Activated CD4-positive, alpha-beta T cell treated with anti-CD3 and anti-CD28 coated beads, Interleukin-2, amount 50 U/mL, for 4 hours (primary cell): ENCODE measurements around the gene CTSC.
"Not testable (repeated sequence)": the region's sequence is repeated elsewhere in the genome, so short reads cannot be mapped to it uniquely, and the experiment has no call there.

Source experiments
- DNase-seq, 2 experiments: peaks; one replicate each; pipeline ENCODE4 v3.0.0-alpha.2; 2020

The CTSC gene

DNA sequence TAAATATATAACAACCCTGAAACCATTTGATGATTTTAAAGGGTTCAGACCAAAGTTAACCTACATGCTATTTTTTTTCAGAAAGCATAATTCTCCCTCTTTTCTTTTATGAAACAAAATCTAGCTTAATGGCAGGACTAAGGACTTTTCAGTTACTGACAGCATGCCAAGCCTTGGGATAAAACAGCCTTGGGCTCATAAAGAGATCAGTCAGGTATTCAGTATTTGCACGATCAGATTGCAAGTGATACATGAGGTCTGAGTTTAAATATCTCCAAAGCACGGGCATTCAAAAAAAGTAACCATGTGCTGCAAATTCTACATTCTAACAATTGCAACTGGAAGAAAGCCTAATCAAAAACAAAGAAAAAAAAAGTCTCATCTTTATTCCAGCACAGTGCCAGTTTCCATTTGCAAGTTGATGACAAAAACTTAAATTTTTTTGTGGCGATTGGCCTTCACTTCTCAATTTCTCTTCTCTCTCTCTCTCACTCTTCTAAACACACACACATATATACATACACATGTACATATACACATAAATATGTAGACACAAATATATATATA lies 60.1 kb downstream of the CTSC start:
- DNase-seq = no peak

DNA sequence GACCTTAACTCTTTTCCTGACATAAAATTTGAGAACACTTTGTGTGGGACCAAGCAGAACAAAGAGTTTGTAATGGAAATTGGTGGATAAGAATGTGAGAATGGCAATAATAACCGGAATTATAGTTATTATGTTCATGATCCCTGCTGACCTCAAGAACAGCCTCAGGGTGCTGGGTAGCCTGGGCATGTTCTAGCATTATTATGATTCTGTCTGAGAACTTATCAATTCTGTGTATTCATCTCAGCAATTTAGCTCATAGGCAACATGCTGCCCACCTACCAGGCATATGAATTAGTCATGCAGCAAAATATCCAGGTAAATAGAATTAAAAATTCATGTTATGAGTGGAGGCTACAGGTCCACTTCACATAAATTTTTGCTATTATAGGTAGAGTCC lies 61.9 kb downstream of the CTSC start:
- no peak for DNase-seq

DNA sequence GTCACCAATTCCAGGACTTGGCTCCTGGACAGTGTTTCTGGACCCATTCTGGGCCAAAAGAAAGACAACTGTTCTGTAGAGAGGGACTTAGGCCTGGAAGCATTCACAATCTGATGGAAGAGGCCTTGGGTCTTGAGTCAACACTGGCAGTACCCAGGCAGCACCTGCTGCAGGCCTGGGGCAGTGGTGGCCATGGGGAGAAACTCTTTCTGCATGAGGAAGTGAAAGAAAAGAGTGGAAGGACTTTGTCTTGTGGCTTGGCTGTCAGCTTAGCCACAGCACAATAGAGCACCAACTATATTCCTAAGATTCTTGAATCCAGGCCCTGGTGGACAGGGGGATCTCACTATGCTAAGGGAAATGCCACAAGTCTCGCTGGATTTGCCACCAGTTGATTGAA lies 70.6 kb downstream of the CTSC start:
- DNase-seq = no peak

DNA sequence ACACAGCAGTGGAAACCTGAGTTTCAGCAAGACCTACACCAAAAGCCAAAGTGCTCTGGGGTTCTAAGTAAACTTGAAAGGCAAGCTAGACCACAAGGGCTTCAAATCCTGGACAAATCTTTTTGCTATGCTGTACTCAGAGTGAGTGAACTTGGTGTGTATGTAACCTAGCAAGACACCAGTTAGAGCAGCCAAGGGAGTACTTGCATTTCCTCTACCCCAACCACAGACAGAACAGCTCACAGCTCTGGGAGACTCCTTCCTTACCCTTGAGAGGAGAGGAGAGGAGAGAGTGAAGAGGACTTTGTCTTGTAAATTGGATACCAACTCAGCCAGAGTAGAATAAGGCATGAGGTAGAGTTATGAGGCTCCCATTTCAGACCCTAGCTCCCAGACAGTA lies 71.4 kb downstream of the CTSC start:
- DNase-seq = no peak

DNA sequence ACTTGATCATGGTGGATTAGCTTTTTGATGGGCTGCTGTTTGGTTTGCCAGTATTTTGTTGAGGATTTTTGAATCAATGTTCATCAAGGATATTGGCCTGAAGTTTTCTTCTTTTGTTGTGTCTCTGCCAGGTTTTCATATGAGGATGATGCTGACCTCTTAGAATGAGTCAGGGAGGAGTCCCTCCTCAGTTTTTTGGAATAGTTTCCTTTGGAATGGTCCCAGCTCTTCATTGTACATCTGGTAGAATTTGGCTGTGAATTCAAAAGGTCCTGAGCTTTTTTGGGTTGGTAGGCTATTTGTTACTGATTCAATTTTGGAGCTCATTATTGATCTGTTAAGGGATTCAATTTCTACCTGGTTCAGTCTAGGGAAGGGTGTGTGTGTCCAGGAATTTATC lies 78.1 kb downstream of the CTSC start:
- DNase-seq = no peak

DNA sequence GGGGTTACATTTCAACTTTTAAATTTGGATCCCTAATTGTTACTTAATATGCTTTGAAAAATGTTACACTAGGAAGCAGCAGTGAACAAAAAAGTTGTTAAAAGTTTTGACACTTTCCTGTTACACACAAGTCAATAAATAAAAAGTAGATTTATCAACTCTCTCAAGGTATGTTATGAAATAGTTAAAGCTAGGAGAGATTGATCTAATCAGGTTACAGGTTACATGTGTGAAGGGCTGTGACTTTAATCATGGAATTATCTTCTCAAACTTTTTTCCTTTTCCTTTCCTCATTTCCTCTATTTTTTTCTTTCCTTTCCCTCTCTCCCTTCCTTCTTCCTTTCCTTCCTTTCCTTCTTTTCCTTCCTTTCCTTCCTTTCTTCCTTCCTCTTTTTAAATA lies 85.3 kb downstream of the CTSC start:
- no peak for DNase-seq

DNA sequence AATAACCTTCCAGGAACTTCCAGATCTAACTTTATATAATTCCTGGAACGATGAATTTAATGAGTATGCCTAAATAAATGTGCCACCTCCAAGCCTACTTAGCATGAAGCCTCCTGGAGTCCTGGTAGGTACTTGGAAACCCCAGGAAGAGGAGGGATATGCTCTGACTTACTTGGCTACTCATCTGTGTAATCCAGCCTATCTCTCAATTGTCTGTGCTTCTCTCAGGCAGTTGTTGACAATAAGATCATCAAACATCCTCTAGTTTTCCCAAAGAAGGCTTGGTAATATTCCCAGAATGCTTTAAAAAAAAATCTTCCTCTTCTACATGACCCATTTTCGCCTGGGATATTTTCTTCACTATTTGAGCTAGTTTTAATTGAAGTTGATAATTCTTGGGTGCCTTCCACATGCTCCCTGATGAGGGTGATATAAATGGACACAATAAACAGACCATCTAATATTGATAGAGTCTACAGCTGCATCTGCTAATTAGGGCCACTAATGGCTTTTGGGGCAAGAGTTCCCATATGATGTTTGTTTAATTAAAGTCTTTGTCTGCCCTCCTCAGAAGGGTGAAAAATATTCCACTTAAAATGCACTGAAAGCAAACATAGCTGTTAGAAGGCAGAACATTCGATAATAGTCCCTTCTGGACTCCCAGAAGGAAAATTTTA lies 86.8 kb downstream of the CTSC start:
- DNase-seq = no peak

DNA sequence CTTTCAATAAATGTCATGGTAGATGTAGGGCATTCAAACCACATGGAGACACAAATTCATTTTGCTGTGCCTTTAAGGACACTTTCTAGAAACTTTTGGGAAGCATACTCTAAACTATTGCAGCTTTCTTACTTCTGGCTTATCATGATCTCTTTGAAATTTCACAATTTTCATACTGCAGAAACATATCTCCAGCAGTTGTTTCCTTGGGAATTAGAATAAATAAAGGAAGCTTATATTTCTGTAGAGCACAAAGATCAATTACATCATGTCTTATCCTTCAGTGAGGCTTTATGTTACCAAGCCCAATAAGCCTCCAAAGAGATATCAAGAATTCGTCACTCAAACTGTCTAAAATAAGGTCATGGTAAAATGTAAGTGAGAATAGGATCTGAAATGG lies 87.8 kb downstream of the CTSC start:
- DNase-seq = no peak

GRCh38 chr11:88246696-88247095 lies 90.8 kb downstream of the CTSC start:
- DNase-seq = no peak

DNA sequence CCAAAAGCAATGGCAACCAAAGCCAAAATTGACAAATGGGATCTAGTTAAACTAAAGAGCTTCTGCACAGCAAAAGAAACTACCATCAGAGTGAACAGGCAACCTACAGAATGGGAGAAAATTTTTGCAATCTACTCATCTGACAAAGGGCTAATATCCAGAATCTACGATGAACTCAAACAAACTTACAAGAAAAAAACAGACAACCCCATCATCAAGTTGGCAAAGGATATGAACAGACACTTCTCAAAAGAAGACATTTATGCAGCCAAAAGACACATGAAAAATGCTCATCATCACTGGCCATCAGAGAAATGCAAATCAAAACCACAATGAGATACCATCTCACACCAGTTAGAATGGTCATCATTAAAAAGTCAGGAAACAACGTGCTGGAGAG lies 92.0 kb downstream of the CTSC start:
- not testable (repeated sequence) for DNase-seq
